Body of pancreas (tissue), 4 donors: ENCODE results near the gene PDE3A.

Experiments
- POLR2A ChIP-seq, 3 donors: fragments of 450-650 bp; IDR thresholded peaks; one replicate each; pipeline ENCODE4 v1.6.1; 2016; ENCODE audit warnings: antibody characterized with exemption in 3 of 3, mild to moderate bottlenecking in 2 of 3
- TF ChIP-seq, protein P1 (sequence below), 7 experiments: fragments of 450-650 bp in 4 of 7; fragments of 200-600 bp in 3 of 7; sonication (generic) in 3 of 7; IDR thresholded peaks; one replicate each; pipeline ENCODE4 v1.5.1; 2016 to 2019; ENCODE audit warnings: antibody characterized with exemption in 7 of 7

DNA sequence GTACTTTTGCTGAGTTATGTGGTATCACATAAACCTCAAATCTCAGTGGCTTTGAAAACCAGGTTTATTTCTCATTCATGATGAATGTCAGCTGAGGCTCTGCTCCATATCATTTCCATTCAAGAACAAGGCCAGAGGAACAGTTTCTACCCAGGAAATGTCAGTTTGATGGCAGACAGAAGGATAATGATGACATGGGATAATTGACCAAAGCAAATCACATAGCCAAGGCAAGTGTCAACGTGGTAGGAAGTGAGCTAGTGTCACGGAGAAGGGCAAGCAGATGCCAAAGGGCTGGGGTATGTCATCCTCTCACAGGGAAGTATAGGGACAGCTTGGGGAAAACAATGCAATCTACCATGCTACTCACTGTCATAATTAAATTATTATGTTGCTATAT lies 12.3 kb upstream of the PDE3A start:
- TF ChIP-seq, protein P1, sequence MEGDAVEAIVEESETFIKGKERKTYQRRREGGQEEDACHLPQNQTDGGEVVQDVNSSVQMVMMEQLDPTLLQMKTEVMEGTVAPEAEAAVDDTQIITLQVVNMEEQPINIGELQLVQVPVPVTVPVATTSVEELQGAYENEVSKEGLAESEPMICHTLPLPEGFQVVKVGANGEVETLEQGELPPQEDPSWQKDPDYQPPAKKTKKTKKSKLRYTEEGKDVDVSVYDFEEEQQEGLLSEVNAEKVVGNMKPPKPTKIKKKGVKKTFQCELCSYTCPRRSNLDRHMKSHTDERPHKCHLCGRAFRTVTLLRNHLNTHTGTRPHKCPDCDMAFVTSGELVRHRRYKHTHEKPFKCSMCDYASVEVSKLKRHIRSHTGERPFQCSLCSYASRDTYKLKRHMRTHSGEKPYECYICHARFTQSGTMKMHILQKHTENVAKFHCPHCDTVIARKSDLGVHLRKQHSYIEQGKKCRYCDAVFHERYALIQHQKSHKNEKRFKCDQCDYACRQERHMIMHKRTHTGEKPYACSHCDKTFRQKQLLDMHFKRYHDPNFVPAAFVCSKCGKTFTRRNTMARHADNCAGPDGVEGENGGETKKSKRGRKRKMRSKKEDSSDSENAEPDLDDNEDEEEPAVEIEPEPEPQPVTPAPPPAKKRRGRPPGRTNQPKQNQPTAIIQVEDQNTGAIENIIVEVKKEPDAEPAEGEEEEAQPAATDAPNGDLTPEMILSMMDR (IDR thresholded peaks at IDR 0.05): no peak
- no peak for TF ChIP-seq POLR2A (IDR thresholded peaks at IDR 0.05)
